Prostate gland (tissue), 2 donors: ENCODE measurements around the gene FAIM. TPM values are rescaled to one million over a fixed set of nuclear protein-coding genes. Genes with fewer than 3 reads are reported as not detected.
"Not testable (repeated sequence)": the region's sequence is repeated elsewhere in the genome, so short reads cannot be mapped to it uniquely, and the experiment has no call there.

ENCODE experiments used
- DNase-seq: peaks from one replicate; pipeline ENCODE4 v3.0.0-alpha.2; 2019; ENCODE audit warnings: low spot score
- H3K27ac ChIP-seq, 2 donors: fragments of 200-600 bp; sonication (generic); 2 replicates each; pipeline ENCODE4 v1.5.1; 2017 to 2019
- H3K27me3 ChIP-seq: fragments of 200-600 bp; sonication (generic); replicated peaks from 2 replicates; pipeline ENCODE4 v1.5.1; 2019; ENCODE audit not compliant: insufficient read depth
- H3K36me3 ChIP-seq, 2 donors: fragments of 200-600 bp; sonication (generic); 1 replicate in 1 of 2; 2 replicates in 1 of 2; pipeline versions ENCODE4 v1.5.1 to v1.8.1; 2017 to 2019
- H3K4me1 ChIP-seq: fragments of 200-600 bp; sonication (generic); replicated peaks from 2 replicates; pipeline ENCODE4 v1.5.1; 2019
- H3K4me3 ChIP-seq, 2 donors: fragments of 200-600 bp; sonication (generic); 2 replicates each; pipeline ENCODE4 v1.5.1; 2017 to 2019
- H3K9me3 ChIP-seq: fragments of 200-600 bp; sonication (generic); 2 replicates; pipeline ENCODE4 v1.5.1; 2017
- POLR2A ChIP-seq: fragments of 450-650 bp; IDR thresholded peaks from one replicate; pipeline ENCODE4 v1.6.1; 2016; ENCODE audit warnings: antibody characterized with exemption, mild to moderate bottlenecking
- POLR2AphosphoS5 ChIP-seq: sonication (generic); formaldehyde crosslinking; IDR thresholded peaks from one replicate; pipeline ENCODE4 v1.6.1; 2017; ENCODE audit warnings: antibody characterized with exemption
- WGBS: methylation state at CpG from one replicate; pipeline ENCODE4 v1.1.5; 2018; 5-methylcytosine and 5-hydroxymethylcytosine counted together
- intact Hi-C: fragments of 100-400 bp; cut with DNase I; formaldehyde crosslinking; loops from one replicate; pipeline ENCODE4 v1.14.2; 2022
- total RNA-seq, 2 donors: library from RNA; depleted of rRNA; stranded (reverse); fragments of >200 nt; gene quantifications; one replicate each; pipeline ENCODE4 v1.1.0, GENCODE V29; 2016
- TF ChIP-seq, protein P1 (sequence below), 4 experiments: fragments of 200-600 bp in 2 of 4; fragments of 450-650 bp in 2 of 4; sonication (generic) in 2 of 4; IDR thresholded peaks; 1 replicate in 3 of 4; 2 replicates in 1 of 4; pipeline ENCODE4 v1.5.1; 2016 to 2019; ENCODE audit warnings: antibody characterized with exemption in 4 of 4, mild to moderate bottlenecking in 2 of 4, moderate library complexity in 2 of 4

FAIM gene
- total RNA-seq, 2 donors from 2014 or later: 11.5 to 18.9 TPM

DNA sequence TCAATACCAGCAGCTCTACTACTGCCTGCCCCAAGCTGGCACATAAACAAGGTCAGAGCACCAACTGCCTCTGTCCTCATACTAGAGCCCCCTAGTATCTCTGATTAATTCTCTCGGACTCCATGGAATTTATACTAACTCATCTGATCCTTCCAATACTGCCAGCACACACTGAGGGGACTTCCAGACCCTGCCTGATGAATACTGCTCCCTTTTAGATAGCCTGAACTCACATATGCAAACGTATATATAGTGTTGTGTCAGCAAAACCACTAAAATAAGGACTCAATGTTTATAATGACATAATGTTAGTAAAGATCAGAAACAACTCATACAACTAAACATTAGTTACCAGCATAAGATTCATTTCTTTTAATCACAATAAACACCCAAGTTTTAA is 39.5 kb upstream of the FAIM start:
- 76% methylated on average over 2 of the region's 2 CpGs for WGBS
- H3K36me3 ChIP-seq: no peaks in the 10 kb centered on the region

DNA sequence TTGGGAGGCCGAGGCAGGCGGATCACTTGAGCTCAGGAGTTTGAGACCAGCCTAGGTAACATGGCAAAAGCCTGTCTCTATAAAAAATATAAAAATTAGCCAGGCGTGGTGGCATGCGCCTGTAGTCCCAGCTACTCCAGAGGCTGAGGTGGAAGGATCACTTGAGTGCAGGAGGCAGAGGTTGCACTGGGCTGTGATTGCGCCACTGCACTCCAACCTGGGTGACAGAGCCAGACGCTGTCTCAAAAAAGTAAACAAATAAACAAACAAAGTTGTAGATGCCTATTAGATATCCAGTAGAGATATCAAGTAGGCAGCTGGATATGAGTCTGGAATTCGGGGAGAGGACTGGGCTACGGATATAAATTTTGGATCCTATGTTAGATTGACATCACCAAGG is 38.9 kb upstream of the FAIM start:
- H3K27me3 ChIP-seq, H3K27ac ChIP-seq, H3K36me3 ChIP-seq, H3K4me1 ChIP-seq, H3K9me3 ChIP-seq, DNase-seq, H3K4me3 ChIP-seq, intact Hi-C loops: not testable (repeated sequence)
- WGBS: 97% methylated on average over 8 of the region's 8 CpGs

More for the DNA sequence above, 39.5 kb upstream of the FAIM start:
- H3K9me3 ChIP-seq: no peaks in the 10 kb centered on the region
- H3K27me3 ChIP-seq: no peaks in the 10 kb centered on the region
- no peak overlapping the region for H3K4me3 ChIP-seq
- no peak for DNase-seq
- H3K4me1 ChIP-seq: no peaks in the 10 kb centered on the region
- intact Hi-C loops: no loop called here
- no peak overlapping the region for H3K27ac ChIP-seq
- TF ChIP-seq, protein P1, sequence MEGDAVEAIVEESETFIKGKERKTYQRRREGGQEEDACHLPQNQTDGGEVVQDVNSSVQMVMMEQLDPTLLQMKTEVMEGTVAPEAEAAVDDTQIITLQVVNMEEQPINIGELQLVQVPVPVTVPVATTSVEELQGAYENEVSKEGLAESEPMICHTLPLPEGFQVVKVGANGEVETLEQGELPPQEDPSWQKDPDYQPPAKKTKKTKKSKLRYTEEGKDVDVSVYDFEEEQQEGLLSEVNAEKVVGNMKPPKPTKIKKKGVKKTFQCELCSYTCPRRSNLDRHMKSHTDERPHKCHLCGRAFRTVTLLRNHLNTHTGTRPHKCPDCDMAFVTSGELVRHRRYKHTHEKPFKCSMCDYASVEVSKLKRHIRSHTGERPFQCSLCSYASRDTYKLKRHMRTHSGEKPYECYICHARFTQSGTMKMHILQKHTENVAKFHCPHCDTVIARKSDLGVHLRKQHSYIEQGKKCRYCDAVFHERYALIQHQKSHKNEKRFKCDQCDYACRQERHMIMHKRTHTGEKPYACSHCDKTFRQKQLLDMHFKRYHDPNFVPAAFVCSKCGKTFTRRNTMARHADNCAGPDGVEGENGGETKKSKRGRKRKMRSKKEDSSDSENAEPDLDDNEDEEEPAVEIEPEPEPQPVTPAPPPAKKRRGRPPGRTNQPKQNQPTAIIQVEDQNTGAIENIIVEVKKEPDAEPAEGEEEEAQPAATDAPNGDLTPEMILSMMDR (IDR thresholded peaks at IDR 0.05): no peak
- TF ChIP-seq POLR2AphosphoS5 (no peak), POLR2A (no peak)

DNA sequence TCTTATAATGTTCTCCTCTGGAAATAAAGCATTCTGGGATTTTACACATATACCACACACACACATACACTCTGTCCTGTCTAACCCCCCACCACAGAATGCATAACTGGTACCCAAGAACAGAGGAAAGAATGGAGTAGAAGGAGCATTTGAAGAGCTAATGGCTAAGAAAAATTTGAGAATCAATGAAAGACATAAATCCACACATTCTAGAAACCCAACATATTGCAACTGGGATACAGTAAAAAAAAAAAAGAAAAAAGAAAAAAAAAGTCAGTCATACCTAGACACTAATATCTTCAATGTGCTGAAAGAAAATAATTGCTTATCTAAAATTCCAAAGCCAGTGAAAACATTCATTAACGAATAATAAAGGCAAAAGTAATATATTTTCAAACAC is 35.4 kb upstream of the FAIM start:
- WGBS: 100% methylated on average over 1 of the region's 1 CpG
- H3K27me3 ChIP-seq: no peaks in the 10 kb centered on the region
- H3K36me3 ChIP-seq: no peaks in the 10 kb centered on the region
- H3K4me1 ChIP-seq: no peaks in the 10 kb centered on the region
- TF ChIP-seq POLR2AphosphoS5 (no peak), POLR2A (no peak)
- TF ChIP-seq, protein P1 (IDR thresholded peaks at IDR 0.05): no peak
- H3K27ac ChIP-seq: no peak overlapping the region
- no peak for DNase-seq
- intact Hi-C loops: no loop called here
- H3K9me3 ChIP-seq: no peaks in the 10 kb centered on the region
- no peak overlapping the region for H3K4me3 ChIP-seq

DNA sequence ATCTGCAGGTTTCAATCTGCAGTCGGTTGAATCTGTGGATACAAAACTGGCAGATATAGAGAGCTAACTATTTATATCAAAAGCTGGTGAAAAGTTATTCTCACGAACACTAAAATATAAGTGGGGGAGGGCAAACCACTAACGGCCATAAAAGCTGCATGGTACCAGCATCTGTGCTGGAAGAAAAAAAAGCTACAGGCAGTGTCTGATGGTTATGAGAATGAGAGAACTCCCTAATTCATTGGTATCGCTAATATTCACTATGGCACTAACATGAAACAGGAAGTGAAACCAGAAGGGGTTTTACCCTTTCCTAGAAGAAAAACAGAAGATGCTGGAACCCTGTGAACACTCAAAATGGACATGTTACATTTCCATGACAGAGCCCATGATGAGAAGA is 30.4 kb upstream of the FAIM start:
- H3K27ac ChIP-seq: no peak overlapping the region
- no peak for TF ChIP-seq POLR2A
- no peak for TF ChIP-seq POLR2AphosphoS5
- TF ChIP-seq, protein P1 (IDR thresholded peaks at IDR 0.05): no peak
- H3K9me3 ChIP-seq: no peaks in the 10 kb centered on the region
- 77% methylated on average over 4 of the region's 4 CpGs for WGBS
- H3K4me1 ChIP-seq: no peaks in the 10 kb centered on the region
- H3K36me3 ChIP-seq: no peaks in the 10 kb centered on the region
- no peaks in the 10 kb centered on the region for H3K27me3 ChIP-seq
- no peak overlapping the region for H3K4me3 ChIP-seq
- DNase-seq: no peak
- intact Hi-C loops: no loop called here

DNA sequence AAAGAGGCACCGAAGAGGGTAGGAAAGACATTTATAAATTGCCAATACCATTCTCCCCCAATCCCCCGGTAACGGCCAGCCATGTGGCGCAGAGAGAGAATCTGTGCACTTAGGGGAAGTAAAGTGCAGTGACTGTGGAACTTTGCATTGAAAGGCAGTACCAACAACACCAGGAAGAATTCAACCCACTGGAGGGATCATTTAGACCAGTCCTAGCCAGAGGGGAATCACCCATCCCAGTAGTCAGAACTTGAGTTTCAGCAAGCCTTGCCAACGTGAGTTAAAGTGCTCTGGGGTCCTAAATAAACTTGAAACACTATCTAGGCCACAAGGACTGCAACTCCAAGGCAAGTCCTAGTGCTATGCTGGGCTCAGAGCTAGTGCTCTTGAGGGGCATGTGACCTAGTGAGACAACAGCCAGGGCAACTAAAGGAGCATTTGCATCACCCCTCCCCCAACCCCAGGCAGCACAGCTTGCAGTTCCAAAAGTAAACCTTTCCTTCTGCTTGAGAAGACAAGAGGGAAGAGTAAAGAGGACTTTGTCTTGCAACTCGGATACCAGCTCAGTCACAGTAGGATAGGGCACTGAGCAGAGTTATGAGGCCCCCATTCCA is 29.5 kb upstream of the FAIM start:
- DNase-seq: no peak
- no peaks in the 10 kb centered on the region for H3K27me3 ChIP-seq
- H3K27ac ChIP-seq: no peak overlapping the region
- no peak overlapping the region for H3K4me3 ChIP-seq
- no peaks in the 10 kb centered on the region for H3K36me3 ChIP-seq
- WGBS: 89% methylated on average over 6 of the region's 6 CpGs
- TF ChIP-seq POLR2A (no peak), POLR2AphosphoS5 (no peak)
- TF ChIP-seq, protein P1 (IDR thresholded peaks at IDR 0.05): no peak
- no peaks in the 10 kb centered on the region for H3K9me3 ChIP-seq
- H3K4me1 ChIP-seq: no peaks in the 10 kb centered on the region
- intact Hi-C loops: no loop called here
